HCT116 (cell line): ENCODE measurements around the gene OSTM1. TPM values are rescaled to one million over a fixed set of nuclear protein-coding genes. Genes with fewer than 3 reads are reported as not detected.

Source experiments
- ATAC-seq: fragments of 200-7000 bp; cut with Tn5 transposase; 2 replicates; pipeline ENCODE4 v1.9.1; 2020; ENCODE audit warnings: mild to moderate bottlenecking, moderate library complexity
- BruUV-seq: library from RNA; stranded (reverse); fragments of 400-500 nt; replicated peaks from 2 replicates; lab custom pipeline; 2021; lab: Mats Ljungman, UMichigan
- CTCF ChIA-PET: fragments of 300-600 bp; sonication (Branson Sonifier 250); formaldehyde crosslinking; loops from one replicate; lab custom pipeline; 2021; ENCODE audit warnings: antibody characterized with exemption; lab: Charles Lee
- POLR2A ChIA-PET: fragments of 300-600, 350-600 bp; sonication (Branson Sonifier 250); formaldehyde crosslinking; loops from one replicate; lab custom pipeline; 2021; ENCODE audit warnings: antibody characterized with exemption; lab: Charles Lee
- RAD21 ChIA-PET, 2 experiments: fragments of 300-600 bp; sonication (Branson Sonifier 250); formaldehyde crosslinking; loops; one replicate each; lab custom pipeline; 2023; ENCODE audit warnings: low total read pairs in 2 of 2; ENCODE audit not compliant: uncharacterized antibody in 2 of 2, unreplicated experiment in 2 of 2, low non-redundant PET in 1 of 2; lab: Charles Lee
- DNase-seq: peaks from one replicate; pipeline ENCODE4 v3.0.0-alpha.2; 2010; ENCODE audit warnings: low read depth, low spot score
- H2AFZ ChIP-seq: fragments of 200-600 bp; shearing (Covaris generic), sonication (generic); 2 replicates; pipeline ENCODE4 v1.6.1; 2017; ENCODE audit warnings: low read depth, mixed run types, mixed read lengths, antibody characterized with exemption, low read length; ENCODE audit not compliant: poor library complexity, severe bottlenecking
- H3K27ac ChIP-seq: 2 replicates; pipeline ENCODE4 v1.5.1; 2012; ENCODE audit warnings: low read depth, low read length
- H3K27me3 ChIP-seq: fragments of 200-600 bp; sonication (generic); 2 replicates; pipeline ENCODE4 v1.6.1; 2016; ENCODE audit warnings: mixed run types, low read length, mixed read lengths; ENCODE audit not compliant: insufficient read depth
- H3K36me3 ChIP-seq, 2 experiments: fragments of 200-500 bp in 1 of 2; fragments of 200-600 bp in 1 of 2; sonication (Bioruptor generic) in 1 of 2; sonication (generic) in 1 of 2; 2 replicates each; pipeline versions ENCODE4 v1.5.1 to v1.6.1; 2014 to 2016; ENCODE audit warnings: low read length in 2 of 2, inconsistent platforms in 1 of 2, mixed read lengths in 1 of 2, mixed run types in 1 of 2; ENCODE audit not compliant: insufficient read depth in 2 of 2, control insufficient read depth in 1 of 2
- H3K4me1 ChIP-seq, 2 experiments: fragments of 200-600 bp in 1 of 2; sonication (generic) in 1 of 2; 2 replicates each; pipeline versions ENCODE4 v1.5.1 to v1.6.1; 2012 to 2017; ENCODE audit warnings: low read length in 2 of 2, inconsistent platforms in 1 of 2, mild to moderate bottlenecking in 1 of 2, mixed read lengths in 1 of 2, mixed run types in 1 of 2, moderate library complexity in 1 of 2; ENCODE audit not compliant: insufficient read depth in 2 of 2, control insufficient read depth in 1 of 2
- H3K4me2 ChIP-seq: fragments of 200-600 bp; sonication (generic); 2 replicates; pipeline ENCODE4 v1.6.1; 2017; ENCODE audit warnings: mixed run types, low read length, mixed read lengths
- H3K4me3 ChIP-seq, 2 experiments: fragments of 200-600 bp in 1 of 2; sonication (generic) in 1 of 2; replicated peaks in 1 of 2; 2 replicates each; pipeline ENCODE4 v1.5.1; 2011 to 2016; ENCODE audit warnings: low read length in 2 of 2, control low read depth in 1 of 2, low read depth in 1 of 2, mild to moderate bottlenecking in 1 of 2, mixed read lengths in 1 of 2, mixed run types in 1 of 2
- H3K79me2 ChIP-seq: fragments of 200-600 bp; sonication (generic); 2 replicates; pipeline ENCODE4 v1.6.1; 2017; ENCODE audit warnings: mild to moderate bottlenecking, mixed run types, low read length, moderate library complexity, mixed read lengths; ENCODE audit not compliant: insufficient read depth
- H3K9ac ChIP-seq: fragments of 200-600 bp; sonication (generic); 2 replicates; pipeline ENCODE4 v1.6.1; 2016; ENCODE audit warnings: low read length, mixed read lengths
- H3K9me2 ChIP-seq: fragments of 200-600 bp; sonication (generic), shearing (Covaris generic); 2 replicates; pipeline ENCODE4 v1.6.1; 2017; ENCODE audit warnings: mixed run types, mild to moderate bottlenecking, moderate library complexity; ENCODE audit not compliant: insufficient read depth
- H3K9me3 ChIP-seq, 2 experiments: fragments of 200-500 bp in 1 of 2; fragments of 200-600 bp in 1 of 2; sonication (Bioruptor generic) in 1 of 2; sonication (generic) in 1 of 2; 2 replicates each; pipeline ENCODE4 v1.6.1; 2014 to 2017; ENCODE audit warnings: low read length in 2 of 2, mixed read lengths in 2 of 2, inconsistent platforms in 1 of 2, low read depth in 1 of 2, mild to moderate bottlenecking in 1 of 2, mixed run types in 1 of 2, moderate library complexity in 1 of 2; ENCODE audit not compliant: control insufficient read depth in 1 of 2, insufficient read depth in 1 of 2
- H4K20me1 ChIP-seq: fragments of 200-600 bp; sonication (generic), shearing (Covaris generic); 2 replicates; pipeline ENCODE4 v1.6.1; 2017; ENCODE audit warnings: mixed run types, mild to moderate bottlenecking, moderate library complexity; ENCODE audit not compliant: insufficient read depth
- ATF3 ChIP-seq: IDR thresholded peaks from 2 replicates; pipeline ENCODE4 v1.6.1; 2012
- CBX3 ChIP-seq: IDR thresholded peaks from 2 replicates; pipeline ENCODE4 v1.6.1; 2012; ENCODE audit warnings: low read depth
- EGR1 ChIP-seq: IDR thresholded peaks from 2 replicates; pipeline ENCODE4 v1.6.1; 2012; ENCODE audit warnings: low read depth
- ELF1 ChIP-seq: IDR thresholded peaks from 2 replicates; pipeline ENCODE4 v1.6.1; 2012; ENCODE audit warnings: low read depth, borderline replicate concordance
- EZH2 ChIP-seq: fragments of 200-600 bp; sonication (generic); IDR thresholded peaks from 2 replicates; pipeline ENCODE4 v1.6.1; 2017; ENCODE audit warnings: antibody characterized with exemption, mixed run types
- EZH2phosphoT487 ChIP-seq: fragments of 200-600 bp; IDR thresholded peaks from 2 replicates; pipeline ENCODE4 v1.6.1; 2018; ENCODE audit warnings: antibody characterized with exemption, borderline replicate concordance
- FOSL1 ChIP-seq: IDR thresholded peaks from 2 replicates; pipeline ENCODE4 v1.6.1; 2012; ENCODE audit warnings: low read depth
- JUND ChIP-seq: IDR thresholded peaks from 2 replicates; pipeline ENCODE4 v1.6.1; 2012
- MAX ChIP-seq: IDR thresholded peaks from 2 replicates; pipeline ENCODE4 v1.6.1; 2012
- POLR2A ChIP-seq: IDR thresholded peaks from 2 replicates; pipeline ENCODE4 v1.7.0; 2011; ENCODE audit warnings: borderline replicate concordance; ENCODE audit not compliant: insufficient read depth, insufficient read length; ENCODE audit errors: extremely low read depth
- POLR2AphosphoS5 ChIP-seq: IDR thresholded peaks from 2 replicates; pipeline ENCODE4 v1.6.1; 2011; ENCODE audit warnings: mild to moderate bottlenecking, low read depth, low read length, moderate library complexity
- RAD21 ChIP-seq: IDR thresholded peaks from 2 replicates; pipeline ENCODE4 v1.6.1; 2012; ENCODE audit warnings: low read depth, mild to moderate bottlenecking
- REST ChIP-seq: IDR thresholded peaks from 2 replicates; pipeline ENCODE4 v1.6.1; 2012; ENCODE audit warnings: low read depth
- SIN3A ChIP-seq: IDR thresholded peaks from 2 replicates; pipeline ENCODE4 v1.6.1; 2012; ENCODE audit warnings: low read depth
- SP1 ChIP-seq: IDR thresholded peaks from 2 replicates; pipeline ENCODE4 v1.6.1; 2012; ENCODE audit warnings: low read depth
- SRF ChIP-seq: IDR thresholded peaks from 2 replicates; pipeline ENCODE4 v1.6.1; 2012; ENCODE audit warnings: low read depth
- YY1 ChIP-seq: IDR thresholded peaks from 2 replicates; pipeline ENCODE4 v1.6.1; 2011; ENCODE audit warnings: low read length, low read depth, moderate library complexity, mild to moderate bottlenecking; ENCODE audit not compliant: insufficient replicate concordance; ENCODE audit errors: extremely low read depth
- ZBTB33 ChIP-seq: IDR thresholded peaks from 2 replicates; pipeline ENCODE4 v1.6.1; 2011; ENCODE audit warnings: mild to moderate bottlenecking, low read length, moderate library complexity; ENCODE audit not compliant: insufficient replicate concordance; ENCODE audit errors: extremely low read depth
- ZNF274 ChIP-seq: fragments of 200-500 bp; sonication (Bioruptor generic); IDR thresholded peaks from 2 replicates; pipeline ENCODE4 v1.6.1; 2014; ENCODE audit warnings: mild to moderate bottlenecking, low read depth, low read length, inconsistent platforms
- intact Hi-C: fragments of 100-400 bp; cut with micrococcal nuclease; formaldehyde crosslinking; loops from 2 replicates; pipeline ENCODE4 v1.10.0; 2022
- total RNA-seq: library from RNA; stranded (reverse); gene quantifications from one replicate; pipeline ENCODE4 v1.2.1, GENCODE V29; 2021; ENCODE audit not compliant: unreplicated experiment

OSTM1 gene
- total RNA-seq, 1 experiment from 2014 or later: 11.2 TPM

GRCh38 chr6:108116546-108117426 is 42.2 kb upstream of the OSTM1 start:
- ATAC-seq: no peak
- Histone ChIP-seq H3K79me2 (no peaks in the 10 kb centered on the region), H3K9ac (no peak overlapping the region), H3K4me2 (no peak overlapping the region), H3K4me1 (no peaks in the 10 kb centered on the region), H3K36me3 (no peaks in the 10 kb centered on the region), H4K20me1 (no peaks in the 10 kb centered on the region), H3K27me3 (no peaks in the 10 kb centered on the region), H2AFZ (no peak overlapping the region), H3K9me3 (no peaks in the 10 kb centered on the region), H3K27ac (no peak overlapping the region), H3K9me2 (no peaks in the 10 kb centered on the region), H3K4me3 (no peak overlapping the region)
- POLR2A ChIA-PET: no interaction called here
- CTCF ChIA-PET: interaction anchor here (0.7 kb wide), 1 partner anchor 375 kb away, joined by 3 read pairs; no protein-coding TSS in a partner anchor
- no TSS peak for BruUV-seq
- intact Hi-C loops: loop anchor here (10.0 kb wide), 2 partner anchors 148 to 248 kb away; partner anchors contain the start of gene SNX3
- TF ChIP-seq FOSL1: no peak
- no peak for TF ChIP-seq REST
- TF ChIP-seq SIN3A: no peak
- TF ChIP-seq EGR1: no peak
- no peak for TF ChIP-seq CBX3
- TF ChIP-seq SRF: no peak
- TF ChIP-seq ZBTB33: no peak
- TF ChIP-seq ATF3: no peak
- TF ChIP-seq EZH2phosphoT487: no peak
- no peak for TF ChIP-seq RAD21
- TF ChIP-seq ZNF274: no peak
- TF ChIP-seq MAX: no peak
- no peak for TF ChIP-seq YY1
- TF ChIP-seq EZH2: no peak
- TF ChIP-seq JUND: no peak
- TF ChIP-seq ELF1: no peak
- TF ChIP-seq POLR2A: no peak
- no peak for TF ChIP-seq POLR2AphosphoS5
- TF ChIP-seq SP1: no peak
- DNase-seq: no peak
- RAD21 ChIA-PET: no interaction called here
